ENCODE measurements around the gene GYS1.
A peak's percentile ranks its signal among the peaks of the same experiment; 100 is the strongest.

The GYS1 gene

GRCh38 chr19:48961673-48962028, 31.5 kb downstream of the GYS1 start:
- in situ Hi-C loops (cut with HindIII; ENCODE audit: low sequenced_read_pairs): no loop called here
- no peak for DNase-seq (ENCODE audit: low read depth)
- H3K4me3 ChIP-seq (ENCODE audit: low read depth, low read length): no peak overlapping the region
- no peak for TF ChIP-seq CTCF (IDR thresholded peaks at IDR 0.05; ENCODE audit: low read depth, low read length, missing control alignments)

GRCh38 chr19:48961051-48961649, 32.0 kb downstream of the GYS1 start:
- TF ChIP-seq CTCF (IDR thresholded peaks at IDR 0.05; ENCODE audit: low read depth, low read length, missing control alignments): no peak
- H3K4me3 ChIP-seq (ENCODE audit: low read depth, low read length): no peak overlapping the region
- DNase-seq (ENCODE audit: low read depth): no peak
- in situ Hi-C loops (cut with HindIII; ENCODE audit: low sequenced_read_pairs): no loop called here

DNA sequence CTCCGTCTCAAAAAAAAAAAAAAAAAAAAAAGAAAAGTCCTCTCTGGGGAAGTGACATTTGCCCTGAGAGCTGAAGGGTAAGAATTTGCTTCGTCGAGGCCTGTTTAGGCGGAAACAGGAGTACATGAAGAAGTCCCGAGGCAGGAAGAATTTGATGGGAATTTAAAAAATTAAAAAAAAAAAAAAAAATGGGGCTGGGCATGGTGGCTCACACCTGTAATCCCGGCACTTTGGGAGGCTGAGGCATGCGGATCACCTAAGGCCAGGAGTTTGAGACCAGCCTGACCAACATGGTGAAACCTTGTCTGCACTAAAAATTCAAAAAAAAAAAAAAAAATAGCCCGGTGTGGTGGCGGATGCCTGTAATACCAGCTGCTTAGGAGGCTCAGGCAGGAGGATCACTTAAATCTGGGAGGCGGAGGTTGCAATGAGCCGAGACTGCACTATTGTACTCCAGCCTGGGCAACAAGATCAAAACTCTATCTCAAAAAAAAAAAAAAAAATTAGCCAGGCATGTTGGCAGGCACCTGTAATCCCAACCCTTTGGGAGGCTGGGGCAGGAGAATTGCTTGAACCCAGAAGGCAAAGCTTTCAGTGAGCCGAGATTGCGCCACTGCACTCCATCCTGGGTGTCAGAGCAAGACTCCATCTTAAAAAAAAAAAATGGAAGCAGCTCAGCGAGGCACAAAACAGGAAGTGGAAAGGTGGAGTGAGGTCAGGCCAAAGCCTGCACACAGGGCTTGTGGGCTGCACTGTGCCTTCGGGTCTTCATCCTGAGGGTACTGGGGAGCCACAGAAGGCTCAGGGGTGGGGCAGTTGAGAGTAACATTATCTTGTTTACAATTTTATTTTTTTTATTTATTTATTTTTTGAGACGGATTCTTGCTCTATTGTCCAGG, 33.5 kb downstream of the GYS1 start:
- in situ Hi-C loops (cut with HindIII; ENCODE audit: low sequenced_read_pairs): no loop called here
- no peak overlapping the region for H3K4me3 ChIP-seq (ENCODE audit: low read depth, low read length)
- no peak for TF ChIP-seq CTCF (IDR thresholded peaks at IDR 0.05; ENCODE audit: low read depth, low read length, missing control alignments)
- no peak for DNase-seq (ENCODE audit: low read depth)

DNA sequence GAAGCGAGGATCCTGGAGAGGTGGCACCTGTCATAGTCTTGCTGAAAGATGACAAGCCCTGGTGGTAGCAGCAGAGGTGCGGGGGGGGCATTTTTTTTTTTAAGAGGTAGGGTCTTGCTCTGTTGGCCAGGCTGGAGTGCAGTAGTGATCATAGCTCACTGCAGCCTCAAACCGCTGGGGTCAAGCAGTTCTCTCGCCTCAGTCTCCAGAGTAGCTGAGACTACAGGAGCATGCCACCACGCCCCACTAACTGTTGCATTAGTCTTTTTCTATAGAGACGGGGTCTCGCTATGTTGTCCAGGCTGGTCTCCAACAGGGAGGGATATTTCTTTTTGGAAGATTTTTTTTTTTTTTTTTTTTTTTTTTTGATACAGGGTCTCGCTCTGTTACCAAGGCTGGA, 35.1 kb downstream of the GYS1 start:
- DNase-seq (ENCODE audit: low read depth): no peak
- in situ Hi-C loops (cut with HindIII; ENCODE audit: low sequenced_read_pairs): no loop called here
- TF ChIP-seq CTCF (IDR thresholded peaks at IDR 0.05; ENCODE audit: low read depth, low read length, missing control alignments): no peak
- no peak overlapping the region for H3K4me3 ChIP-seq (ENCODE audit: low read depth, low read length)

DNA sequence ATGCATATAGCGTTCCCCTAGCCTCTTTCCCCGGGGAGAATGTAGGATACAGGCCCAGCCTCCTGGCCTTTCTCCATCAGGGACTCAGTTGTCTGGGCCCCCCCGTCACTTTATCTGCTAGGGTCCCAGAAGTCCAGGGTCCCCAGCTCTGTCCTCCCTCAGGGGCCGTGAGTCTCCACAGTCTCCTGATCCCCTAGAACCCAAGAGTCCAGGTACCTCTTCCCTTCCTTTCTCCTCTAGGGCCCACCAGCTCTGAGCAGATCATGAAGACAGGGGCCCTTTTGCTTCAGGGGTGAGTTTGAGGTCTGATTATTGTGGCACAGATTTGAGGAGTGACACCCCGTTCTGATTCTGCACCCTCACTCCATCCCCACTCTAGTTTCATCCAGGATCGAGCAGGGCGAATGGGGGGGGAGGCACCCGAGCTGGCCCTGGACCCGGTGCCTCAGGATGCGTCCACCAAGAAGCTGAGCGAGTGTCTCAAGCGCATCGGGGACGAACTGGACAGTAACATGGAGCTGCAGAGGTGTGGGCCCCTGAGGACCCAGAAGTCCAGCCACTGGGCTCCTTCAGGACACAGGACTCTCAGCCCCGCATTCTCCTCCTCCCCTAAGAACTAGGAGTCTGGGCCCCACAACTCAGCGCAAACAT, 37.7 kb downstream of the GYS1 start:
- in situ Hi-C loops (cut with HindIII; ENCODE audit: low sequenced_read_pairs): no loop called here
- no peak for DNase-seq (ENCODE audit: low read depth)
- H3K4me3 ChIP-seq (ENCODE audit: low read depth, low read length): peak overlapping the region; percentile 98
- no peak for TF ChIP-seq CTCF (IDR thresholded peaks at IDR 0.05; ENCODE audit: low read depth, low read length, missing control alignments)

GRCh38 chr19:48954595-48955307, 38.4 kb downstream of the GYS1 start, which contains the start of gene BAX:
Gene BAX (plus strand): TSS chr19:48954875. CDS start chr19:48954929, 54 bp downstream.
- in situ Hi-C loops (cut with HindIII; ENCODE audit: low sequenced_read_pairs): no loop called here
- H3K4me3 ChIP-seq (ENCODE audit: low read depth, low read length): peak within 1 kb of the TSS; percentile 98
- TF ChIP-seq CTCF (IDR thresholded peaks at IDR 0.05; ENCODE audit: low read depth, low read length, missing control alignments): no peak
- peak; percentile 87 for DNase-seq (ENCODE audit: low read depth)
